AG09309 (cell line): Measurements from ENCODE around the gene NDUFB3.
A peak's percentile ranks its signal among the peaks of the same experiment; 100 is the strongest.

Experiments used
- DNase-seq: peaks from one replicate; pipeline ENCODE4 v3.0.0-alpha.2; 2010; ENCODE audit warnings: low read depth
- H3K4me3 ChIP-seq: 2 replicates; pipeline ENCODE4 v1.5.1; 2011; ENCODE audit warnings: mild to moderate bottlenecking, low read depth, low read length, moderate library complexity; ENCODE audit not compliant: control insufficient read depth
- CTCF ChIP-seq: IDR thresholded peaks from 2 replicates; pipeline ENCODE4 v1.5.1; 2011; ENCODE audit warnings: mild to moderate bottlenecking, low read depth, low read length, inconsistent platforms; ENCODE audit not compliant: insufficient read depth, control insufficient read depth; ENCODE audit errors: missing control alignments

The NDUFB3 gene

GRCh38 chr2:201118961-201119854 lies 47.4 kb downstream of the NDUFB3 start:
- no peak for DNase-seq
- peak overlapping the region; percentile 82 for H3K4me3 ChIP-seq
- no peak for TF ChIP-seq CTCF

GRCh38 chr2:201122276-201122675 lies 50.5 kb downstream of the NDUFB3 start:
- DNase-seq: no peak
- no peak overlapping the region for H3K4me3 ChIP-seq
- TF ChIP-seq CTCF: no peak

- DNase-seq: no peak
- no peak overlapping the region for H3K4me3 ChIP-seq
These were observed 54.7 kb downstream of the NDUFB3 start for GRCh38 chr2:201126308-201127151.

GRCh38 chr2:201127152-201127511 lies 55.3 kb downstream of the NDUFB3 start:
- DNase-seq: no peak
- H3K4me3 ChIP-seq: no peak overlapping the region
- TF ChIP-seq CTCF: no peak

More at GRCh38 chr2:201126308-201127151, 54.7 kb downstream of the NDUFB3 start:
- no peak for TF ChIP-seq CTCF

GRCh38 chr2:201127570-201127969 lies 55.8 kb downstream of the NDUFB3 start:
- 0 out of 2 replicates have a peak overlapping the region, but pooled peaks have one; percentile 1 for H3K4me3 ChIP-seq
- DNase-seq: peak; percentile 65
- no peak for TF ChIP-seq CTCF

- DNase-seq: no peak
- H3K4me3 ChIP-seq: no peak overlapping the region
- TF ChIP-seq CTCF: no peak
These were observed 56.2 kb downstream of the NDUFB3 start for GRCh38 chr2:201128033-201128432.
